ENCODE data around the gene RRP7A. TPM values are rescaled to one million over a fixed set of nuclear protein-coding genes. Genes with fewer than 3 reads are reported as not detected.
"Not testable (repeated sequence)": the region's sequence is repeated elsewhere in the genome, so short reads cannot be mapped to it uniquely, and the experiment has no call there.

The RRP7A gene
- total RNA-seq (ENCODE audit: insufficient read depth, low replicate concordance) = 25.8 TPM

- DNase-seq (ENCODE audit: low spot score) = peak; percentile 81
Measured at GRCh38 chr22:42519525-42520401, at the start of gene RRP7A. Gene RRP7A (minus strand): TSS chr22:42519796. CDS start chr22:42519786, 10 bp downstream.

GRCh38 chr22:42567950-42568349, 48.4 kb upstream of the RRP7A start:
- DNase-seq (ENCODE audit: low spot score) = not testable (repeated sequence)

- no peak for DNase-seq (ENCODE audit: low spot score)
Measured at GRCh38 chr22:42565956-42566355, 46.4 kb upstream of the RRP7A start.

- no peak for DNase-seq (ENCODE audit: low spot score)
Measured at GRCh38 chr22:42564699-42565098, 45.1 kb upstream of the RRP7A start.

GRCh38 chr22:42563943-42564342, 44.3 kb upstream of the RRP7A start:
- DNase-seq (ENCODE audit: low spot score) = not testable (repeated sequence)

GRCh38 chr22:42562684-42563083, 43.1 kb upstream of the RRP7A start:
- no peak for DNase-seq (ENCODE audit: low spot score)

GRCh38 chr22:42562279-42562678, 42.7 kb upstream of the RRP7A start:
- no peak for DNase-seq (ENCODE audit: low spot score)

GRCh38 chr22:42561856-42562255, 42.3 kb upstream of the RRP7A start:
- no peak for DNase-seq (ENCODE audit: low spot score)

GRCh38 chr22:42560781-42561180, 41.2 kb upstream of the RRP7A start:
- DNase-seq (ENCODE audit: low spot score) = no peak

GRCh38 chr22:42560381-42560780, 40.8 kb upstream of the RRP7A start:
- no peak for DNase-seq (ENCODE audit: low spot score)

- peak; percentile 90 for DNase-seq (ENCODE audit: low spot score)
Measured at GRCh38 chr22:42553475-42554361, 34.1 kb upstream of the RRP7A start, which contains the start of gene SERHL2. Gene SERHL2 (plus strand): TSS chr22:42553956. CDS start chr22:42554021, 65 bp downstream.

GRCh38 chr22:42552294-42552647, 32.7 kb upstream of the RRP7A start:
- not testable (repeated sequence) for DNase-seq (ENCODE audit: low spot score)

- DNase-seq (ENCODE audit: low spot score) = no peak
Measured at GRCh38 chr22:42549331-42550060, 29.9 kb upstream of the RRP7A start.

GRCh38 chr22:42548597-42549330, 29.2 kb upstream of the RRP7A start:
- no peak for DNase-seq (ENCODE audit: low spot score)

- DNase-seq (ENCODE audit: low spot score) = not testable (repeated sequence)
Measured at GRCh38 chr22:42548126-42548525, 28.5 kb upstream of the RRP7A start.

GRCh38 chr22:42547562-42547961, 28.0 kb upstream of the RRP7A start:
- no peak for DNase-seq (ENCODE audit: low spot score)

- DNase-seq (ENCODE audit: low spot score) = no peak
Measured at GRCh38 chr22:42544686-42545085, 25.1 kb upstream of the RRP7A start.

GRCh38 chr22:42539236-42539771, 19.7 kb upstream of the RRP7A start:
- DNase-seq (ENCODE audit: low spot score) = not testable (repeated sequence)

- DNase-seq (ENCODE audit: low spot score) = peak; percentile 27
Measured at GRCh38 chr22:42537199-42537831, 17.7 kb upstream of the RRP7A start.

GRCh38 chr22:42536634-42537033, 17.0 kb upstream of the RRP7A start:
- not testable (repeated sequence) for DNase-seq (ENCODE audit: low spot score)

Measured in umbilical cord (tissue), 2 donors.